Measurements from ENCODE around the gene SLAMF8.

Gene SLAMF8

DNA sequence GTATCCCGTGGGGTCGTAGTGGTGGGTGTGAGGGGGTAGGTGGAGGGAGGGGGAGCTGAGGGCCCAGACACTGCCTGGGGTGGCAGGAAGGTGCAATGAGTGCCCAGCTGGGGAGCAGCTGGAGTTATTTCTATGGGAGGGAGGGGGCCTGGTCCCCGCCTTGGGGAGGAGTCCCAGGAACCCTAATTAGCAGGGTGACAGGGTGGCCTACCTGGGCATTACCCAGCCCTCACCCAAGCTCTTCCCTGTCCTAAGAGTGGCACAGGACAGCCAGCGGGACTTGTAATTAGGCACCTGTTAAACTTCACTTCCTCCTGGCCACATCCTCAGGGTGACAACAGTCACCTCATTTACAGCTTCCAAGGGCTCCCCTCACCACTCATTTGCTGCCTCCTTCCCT is 35.9 kb downstream of the SLAMF8 start, which contains the start of gene VSIG8:
Gene VSIG8, minus strand, starts transcription at position 101 of the 400 bp plus-strand sequence. CDS start 136 bp downstream, outside the sequence.
- DNase-seq = no peak
- H3K36me3 ChIP-seq = no peaks in the 10 kb centered on the region
- H3K27me3 ChIP-seq (ENCODE audit: insufficient read depth, low read depth, severe bottlenecking) = peaks cover 93% of the 10 kb centered on the region
- no peak within 1 kb of the TSS for H3K4me3 ChIP-seq (ENCODE audit: low read depth, low read length)
- H3K27ac ChIP-seq = no peak within 1 kb of the TSS
- TF ChIP-seq CTCF (IDR thresholded peaks at IDR 0.05; ENCODE audit: low read depth, low read length) = no peak
- peaks cover 7% of the 10 kb centered on the region for H3K9me3 ChIP-seq (ENCODE audit: severe bottlenecking)

DNA sequence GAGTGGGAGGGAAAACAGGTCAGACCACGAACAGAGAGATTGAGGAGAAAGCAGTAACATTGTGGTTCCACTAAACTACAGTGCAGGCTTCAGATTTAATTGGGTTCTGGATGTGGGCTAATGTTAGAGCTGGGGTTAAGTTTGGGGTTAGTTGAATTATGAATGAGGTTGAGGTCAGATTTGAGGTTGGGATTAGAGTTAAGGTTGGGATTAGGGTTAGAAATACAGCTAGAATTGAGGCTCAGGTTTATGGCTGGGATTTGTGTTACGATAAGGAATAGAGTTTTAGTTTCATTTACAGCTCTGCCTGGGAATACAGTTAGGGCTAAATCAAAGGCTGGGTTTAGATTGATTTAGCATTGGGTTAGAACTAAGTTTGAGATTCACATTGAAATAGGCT is 37.6 kb downstream of the SLAMF8 start:
- Histone ChIP-seq H3K9me3 (ENCODE audit: severe bottlenecking) (peaks cover 10% of the 10 kb centered on the region), H3K27me3 (ENCODE audit: insufficient read depth, low read depth, severe bottlenecking) (peaks cover 96% of the 10 kb centered on the region), H3K36me3 (no peaks in the 10 kb centered on the region), H3K4me3 (ENCODE audit: low read depth, low read length) (no peak overlapping the region), H3K27ac (no peak overlapping the region)
- no peak for DNase-seq
- TF ChIP-seq CTCF (IDR thresholded peaks at IDR 0.05; ENCODE audit: low read depth, low read length) = no peak

- peaks cover 96% of the 10 kb centered on the region for H3K27me3 ChIP-seq (ENCODE audit: insufficient read depth, low read depth, severe bottlenecking)
- peaks cover 10% of the 10 kb centered on the region for H3K9me3 ChIP-seq (ENCODE audit: severe bottlenecking)
- no peak for TF ChIP-seq CTCF (IDR thresholded peaks at IDR 0.05; ENCODE audit: low read depth, low read length)
- no peaks in the 10 kb centered on the region for H3K36me3 ChIP-seq
- H3K4me3 ChIP-seq (ENCODE audit: low read depth, low read length) = no peak overlapping the region
- no peak for DNase-seq
- H3K27ac ChIP-seq = no peak overlapping the region
Measured at GRCh38 chr1:159866066-159866465, 39.4 kb downstream of the SLAMF8 start.

- Histone ChIP-seq H3K4me3 (ENCODE audit: low read depth, low read length) (no peak overlapping the region), H3K27ac (no peak overlapping the region), H3K36me3 (no peaks in the 10 kb centered on the region), H3K27me3 (ENCODE audit: insufficient read depth, low read depth, severe bottlenecking) (peaks cover 96% of the 10 kb centered on the region), H3K9me3 (ENCODE audit: severe bottlenecking) (peaks cover 10% of the 10 kb centered on the region)
- no peak for TF ChIP-seq CTCF (IDR thresholded peaks at IDR 0.05; ENCODE audit: low read depth, low read length)
- DNase-seq = no peak
Measured at GRCh38 chr1:159866905-159867663, 40.4 kb downstream of the SLAMF8 start.

DNA sequence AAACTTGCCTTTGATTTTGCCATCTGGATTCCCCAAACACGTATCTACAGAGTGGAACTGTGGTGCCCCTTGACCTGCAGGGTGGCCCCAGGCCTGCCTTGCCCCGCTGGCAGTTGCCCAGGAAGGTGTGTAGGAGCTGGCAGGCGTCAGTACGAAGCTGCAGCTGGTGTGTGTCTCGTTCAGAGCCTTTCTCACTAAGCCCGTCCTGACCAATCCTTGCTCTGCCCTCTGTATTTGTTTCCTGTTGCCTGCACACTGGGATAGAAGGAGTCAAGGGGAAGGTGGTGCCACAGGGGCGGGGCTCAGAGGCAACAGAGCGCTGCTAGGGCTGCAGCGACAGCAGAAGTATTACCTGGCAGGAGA is 41.0 kb downstream of the SLAMF8 start:
- H3K4me3 ChIP-seq (ENCODE audit: low read depth, low read length) = no peak overlapping the region
- peaks cover 96% of the 10 kb centered on the region for H3K27me3 ChIP-seq (ENCODE audit: insufficient read depth, low read depth, severe bottlenecking)
- peaks cover 10% of the 10 kb centered on the region for H3K9me3 ChIP-seq (ENCODE audit: severe bottlenecking)
- peak; percentile 60 for DNase-seq
- TF ChIP-seq CTCF (IDR thresholded peaks at IDR 0.05; ENCODE audit: low read depth, low read length) = no peak
- H3K36me3 ChIP-seq = no peaks in the 10 kb centered on the region
- H3K27ac ChIP-seq = no peak overlapping the region

GRCh38 chr1:159868766-159869165 is 42.1 kb downstream of the SLAMF8 start:
- DNase-seq = no peak
- Histone ChIP-seq H3K36me3 (no peaks in the 10 kb centered on the region), H3K9me3 (ENCODE audit: severe bottlenecking) (peaks cover 10% of the 10 kb centered on the region), H3K27ac (no peak overlapping the region), H3K27me3 (ENCODE audit: insufficient read depth, low read depth, severe bottlenecking) (peaks cover 96% of the 10 kb centered on the region), H3K4me3 (ENCODE audit: low read depth, low read length) (no peak overlapping the region)
- no peak for TF ChIP-seq CTCF (IDR thresholded peaks at IDR 0.05; ENCODE audit: low read depth, low read length)
